Measurements from ENCODE around the gene LIPC.

The LIPC gene

GRCh38 chr15:58478035-58478434, 46.2 kb downstream of the LIPC start:
- Histone ChIP-seq H3K27ac (ENCODE audit: extremely low read depth, low read depth, low read length) (no peak overlapping the region), H3K36me3 (ENCODE audit: control insufficient read depth in 2 of 2, insufficient read depth in 1 of 2, low read length in 2 of 2) (no peaks in the 10 kb centered on the region), H3K9me3 (ENCODE audit: control insufficient read depth, insufficient read depth, low read depth, low read length) (no peaks in the 10 kb centered on the region), H3K4me1 (ENCODE audit: control insufficient read depth, insufficient read depth, low read length) (no peaks in the 10 kb centered on the region), H3K4me3 (ENCODE audit: low read depth, low read length) (no peak overlapping the region)
- ChIA-PET CTCF (no interaction called here), POLR2A (no interaction called here)
- TF ChIP-seq ZNF677 (tag by site-specific recombination; IDR thresholded peaks at IDR 0.05) (no peak), ZSCAN4 (tag by site-specific recombination; IDR thresholded peaks at IDR 0.05) (no peak), ZNF518A (tag by site-specific recombination; conservative IDR thresholded peaks at IDR 0.05; ENCODE audit: low read depth) (no peak), ZNF692 (tag by site-specific recombination; IDR thresholded peaks at IDR 0.05) (no peak), MEIS1 (CRISPR knock-in tag; IDR thresholded peaks at IDR 0.05; ENCODE audit: borderline replicate concordance) (no peak), SALL2 (tag by site-specific recombination; IDR thresholded peaks at IDR 0.05; ENCODE audit: borderline replicate concordance) (no peak), ZNF629 (tag by site-specific recombination; IDR thresholded peaks at IDR 0.05) (no peak), MZF1 (tag by site-specific recombination; IDR thresholded peaks at IDR 0.05; ENCODE audit: borderline replicate concordance) (no peak), ZFP3 (tag by site-specific recombination; IDR thresholded peaks at IDR 0.05; ENCODE audit: low read depth) (no peak), ZNF366 (tag by site-specific recombination; conservative IDR thresholded peaks at IDR 0.05) (no peak), ZFP37 (tag by site-specific recombination; IDR thresholded peaks at IDR 0.05) (no peak), ZBTB21 (tag by site-specific recombination; IDR thresholded peaks at IDR 0.05) (no peak)

GRCh38 chr15:58478579-58478978, 46.8 kb downstream of the LIPC start:
- Histone ChIP-seq H3K9me3 (ENCODE audit: control insufficient read depth, insufficient read depth, low read depth, low read length) (no peaks in the 10 kb centered on the region), H3K4me1 (ENCODE audit: control insufficient read depth, insufficient read depth, low read length) (no peaks in the 10 kb centered on the region), H3K36me3 (ENCODE audit: control insufficient read depth in 2 of 2, insufficient read depth in 1 of 2, low read length in 2 of 2) (no peaks in the 10 kb centered on the region), H3K27ac (ENCODE audit: extremely low read depth, low read depth, low read length) (no peak overlapping the region), H3K4me3 (ENCODE audit: low read depth, low read length) (no peak overlapping the region)
- ChIA-PET CTCF (interaction anchor here (0.5 kb wide), 1 partner anchor 981 kb away, joined by 3 read pairs; no protein-coding TSS in a partner anchor), POLR2A (no interaction called here)
- no peak for TF ChIP-seq KLF17 (tag by site-specific recombination; IDR thresholded peaks at IDR 0.05)

GRCh38 chr15:58479941-58480340, 48.1 kb downstream of the LIPC start:
- no peaks in the 10 kb centered on the region for H3K4me1 ChIP-seq (ENCODE audit: control insufficient read depth, insufficient read depth, low read length)
- POLR2A ChIA-PET, result no interaction called here
- TF ChIP-seq WT1 (tag by site-specific recombination; IDR thresholded peaks at IDR 0.05), result no peak
- no peak for TF ChIP-seq ZBTB44 (tag by site-specific recombination; IDR thresholded peaks at IDR 0.05)
- TF ChIP-seq HOXA7 (CRISPR knock-in tag; IDR thresholded peaks at IDR 0.05; ENCODE audit: borderline replicate concordance), result no peak
- TF ChIP-seq ZNF292 (tag by site-specific recombination; IDR thresholded peaks at IDR 0.05; ENCODE audit: borderline replicate concordance, low read depth), result no peak
- no peak for TF ChIP-seq ZNF645 (tag by site-specific recombination; IDR thresholded peaks at IDR 0.05)

More at GRCh38 chr15:58479941-58480340, 48.1 kb downstream of the LIPC start:
- H3K27ac ChIP-seq (ENCODE audit: extremely low read depth, low read depth, low read length), result no peak overlapping the region
- H3K9me3 ChIP-seq (ENCODE audit: control insufficient read depth, insufficient read depth, low read depth, low read length), result no peaks in the 10 kb centered on the region
- CTCF ChIA-PET, result no interaction called here
- H3K36me3 ChIP-seq (ENCODE audit: control insufficient read depth in 2 of 2, insufficient read depth in 1 of 2, low read length in 2 of 2), result no peaks in the 10 kb centered on the region
- no peak overlapping the region for H3K4me3 ChIP-seq (ENCODE audit: low read depth, low read length)

Measured in HEK293 (cell line).